Neuron (in vitro differentiated cells): ENCODE measurements around the gene IGFALS.

Experiments
- H2AFZ ChIP-seq: one replicate; pipeline ENCODE4 v1.6.1; 2013; ENCODE audit warnings: low read depth, mild to moderate bottlenecking, inconsistent platforms, low read length, moderate library complexity
- H3K27me3 ChIP-seq: one replicate; pipeline ENCODE4 v1.6.1; 2013; ENCODE audit warnings: low read length; ENCODE audit not compliant: insufficient read depth
- H3K36me3 ChIP-seq: one replicate; pipeline ENCODE4 v1.6.1; 2013; ENCODE audit warnings: low read length; ENCODE audit not compliant: insufficient read depth
- H3K4me1 ChIP-seq: one replicate; pipeline ENCODE4 v1.6.1; 2013; ENCODE audit warnings: low read length; ENCODE audit not compliant: insufficient read depth
- H3K4me3 ChIP-seq: 2 replicates; pipeline ENCODE4 v1.5.1; 2013; ENCODE audit warnings: mild to moderate bottlenecking, low read length, moderate library complexity
- H3K9me3 ChIP-seq: one replicate; pipeline ENCODE4 v1.6.1; 2013; ENCODE audit warnings: low read length

IGFALS gene

GRCh38 chr16:1757714-1758461 is 35.6 kb downstream of the IGFALS start:
- H2AFZ ChIP-seq: no peak overlapping the region
- no peak overlapping the region for H3K4me3 ChIP-seq
- no peaks in the 10 kb centered on the region for H3K27me3 ChIP-seq
- peaks cover 46% of the 10 kb centered on the region for H3K36me3 ChIP-seq
- no peaks in the 10 kb centered on the region for H3K4me1 ChIP-seq
- H3K9me3 ChIP-seq: no peaks in the 10 kb centered on the region

GRCh38 chr16:1754204-1754603 is 39.3 kb downstream of the IGFALS start:
- no peaks in the 10 kb centered on the region for H3K27me3 ChIP-seq
- H3K9me3 ChIP-seq: no peaks in the 10 kb centered on the region
- no peaks in the 10 kb centered on the region for H3K4me1 ChIP-seq
- H3K4me3 ChIP-seq: no peak overlapping the region
- H2AFZ ChIP-seq: no peak overlapping the region
- peaks cover 44% of the 10 kb centered on the region for H3K36me3 ChIP-seq

- no peaks in the 10 kb centered on the region for H3K9me3 ChIP-seq
- no peak overlapping the region for H2AFZ ChIP-seq
- H3K36me3 ChIP-seq: peaks cover 50% of the 10 kb centered on the region
- no peak overlapping the region for H3K4me3 ChIP-seq
- no peaks in the 10 kb centered on the region for H3K27me3 ChIP-seq
- H3K4me1 ChIP-seq: no peaks in the 10 kb centered on the region
Observed at GRCh38 chr16:1752853-1753252, 40.7 kb downstream of the IGFALS start.

DNA sequence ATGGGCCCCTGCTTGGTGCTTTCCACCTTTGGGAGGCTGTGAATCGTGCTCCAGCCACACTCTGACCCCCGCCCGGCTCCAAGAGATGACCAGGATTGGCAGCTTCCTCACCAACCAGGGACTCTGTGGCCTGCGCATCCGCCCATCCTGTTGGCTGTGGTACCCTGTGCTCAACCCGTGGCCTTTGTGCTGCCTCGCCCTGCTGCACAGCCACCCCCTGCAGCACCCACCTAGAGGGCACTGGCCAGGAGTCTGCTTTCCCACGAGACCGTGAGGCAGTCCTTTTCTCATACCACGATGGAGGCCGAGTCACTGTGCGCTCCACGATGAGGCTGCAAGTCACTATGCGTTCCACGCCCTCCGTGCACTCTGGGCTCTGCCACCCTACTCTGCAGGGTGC is 41.6 kb downstream of the IGFALS start:
- Histone ChIP-seq H3K9me3 (no peaks in the 10 kb centered on the region), H3K36me3 (peaks cover 59% of the 10 kb centered on the region), H3K4me1 (no peaks in the 10 kb centered on the region), H3K27me3 (no peaks in the 10 kb centered on the region), H2AFZ (no peak overlapping the region), H3K4me3 (no peak overlapping the region)

- Histone ChIP-seq H3K9me3 (no peaks in the 10 kb centered on the region), H3K4me1 (no peaks in the 10 kb centered on the region), H3K4me3 (no peak overlapping the region), H3K36me3 (peaks cover 65% of the 10 kb centered on the region), H2AFZ (no peak overlapping the region), H3K27me3 (no peaks in the 10 kb centered on the region)
Observed at GRCh38 chr16:1749152-1750117, 44.1 kb downstream of the IGFALS start.

DNA sequence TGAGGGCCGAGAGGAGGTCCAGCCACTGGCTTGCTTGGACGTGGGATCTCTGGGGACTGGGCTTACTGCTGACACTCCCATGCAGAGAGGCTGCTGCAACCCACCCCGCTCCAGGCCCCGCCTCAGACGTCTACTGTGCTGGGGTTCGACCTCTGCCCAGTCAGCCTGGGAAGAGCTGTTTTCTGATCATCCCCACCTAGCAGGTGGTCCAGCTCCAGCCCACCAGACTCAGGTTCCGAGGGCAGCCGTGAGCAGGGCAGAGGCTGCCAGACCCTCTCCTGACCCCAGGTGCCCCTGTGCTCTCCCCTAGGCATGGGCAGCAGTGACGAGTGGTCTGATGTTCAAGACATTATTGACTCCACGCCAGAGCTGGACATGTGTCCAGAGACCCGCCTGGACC is 45.6 kb downstream of the IGFALS start:
- no peaks in the 10 kb centered on the region for H3K9me3 ChIP-seq
- H3K4me1 ChIP-seq: no peaks in the 10 kb centered on the region
- peaks cover 73% of the 10 kb centered on the region for H3K36me3 ChIP-seq
- no peak overlapping the region for H3K4me3 ChIP-seq
- no peak overlapping the region for H2AFZ ChIP-seq
- H3K27me3 ChIP-seq: no peaks in the 10 kb centered on the region

GRCh38 chr16:1746693-1747195 is 46.8 kb downstream of the IGFALS start:
- Histone ChIP-seq H3K9me3 (no peaks in the 10 kb centered on the region), H3K4me1 (no peaks in the 10 kb centered on the region), H2AFZ (no peak overlapping the region), H3K4me3 (no peak overlapping the region), H3K27me3 (no peaks in the 10 kb centered on the region), H3K36me3 (peaks cover 62% of the 10 kb centered on the region)

GRCh38 chr16:1745900-1746692 is 47.4 kb downstream of the IGFALS start:
- peaks cover 57% of the 10 kb centered on the region for H3K36me3 ChIP-seq
- no peak overlapping the region for H3K4me3 ChIP-seq
- no peaks in the 10 kb centered on the region for H3K9me3 ChIP-seq
- no peaks in the 10 kb centered on the region for H3K27me3 ChIP-seq
- H2AFZ ChIP-seq: no peak overlapping the region
- no peaks in the 10 kb centered on the region for H3K4me1 ChIP-seq

DNA sequence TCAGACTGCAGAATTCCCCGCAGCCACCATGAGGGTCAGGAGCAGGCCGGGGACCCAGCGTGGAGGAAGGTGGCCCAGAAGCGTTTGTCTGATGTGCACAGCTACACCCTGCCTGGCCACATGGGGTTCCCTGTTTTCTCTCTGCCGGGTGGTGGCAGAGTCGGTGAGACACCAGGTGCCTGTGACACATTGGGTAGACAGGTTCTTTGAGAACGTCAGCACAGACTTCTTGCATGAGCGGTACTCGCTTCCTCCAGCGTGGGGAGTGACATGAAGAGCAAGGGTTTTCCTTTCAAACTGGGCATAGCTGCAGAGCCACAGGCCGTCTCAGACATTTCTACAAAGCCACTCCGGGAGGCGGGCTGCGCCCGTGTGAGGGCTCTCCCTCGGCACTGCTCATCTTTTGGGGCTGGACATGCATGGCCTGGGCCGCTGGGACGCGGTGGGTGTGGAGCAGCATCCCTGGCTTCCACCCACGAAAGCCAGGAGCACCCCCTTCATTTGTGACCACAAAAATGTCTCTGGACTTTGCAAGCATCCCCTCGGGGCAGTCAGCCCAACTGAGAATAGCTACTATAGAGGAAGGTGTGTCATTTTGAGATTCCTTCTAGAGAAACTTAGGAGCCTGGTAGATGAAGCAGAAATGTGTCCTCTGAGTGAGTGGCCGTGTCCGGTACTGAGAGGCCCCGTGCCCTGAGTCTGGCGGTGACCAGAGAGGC is 48.2 kb downstream of the IGFALS start:
- H3K9me3 ChIP-seq: no peaks in the 10 kb centered on the region
- no peaks in the 10 kb centered on the region for H3K4me1 ChIP-seq
- H3K27me3 ChIP-seq: no peaks in the 10 kb centered on the region
- peaks cover 54% of the 10 kb centered on the region for H3K36me3 ChIP-seq
- no peak overlapping the region for H3K4me3 ChIP-seq
- no peak overlapping the region for H2AFZ ChIP-seq

DNA sequence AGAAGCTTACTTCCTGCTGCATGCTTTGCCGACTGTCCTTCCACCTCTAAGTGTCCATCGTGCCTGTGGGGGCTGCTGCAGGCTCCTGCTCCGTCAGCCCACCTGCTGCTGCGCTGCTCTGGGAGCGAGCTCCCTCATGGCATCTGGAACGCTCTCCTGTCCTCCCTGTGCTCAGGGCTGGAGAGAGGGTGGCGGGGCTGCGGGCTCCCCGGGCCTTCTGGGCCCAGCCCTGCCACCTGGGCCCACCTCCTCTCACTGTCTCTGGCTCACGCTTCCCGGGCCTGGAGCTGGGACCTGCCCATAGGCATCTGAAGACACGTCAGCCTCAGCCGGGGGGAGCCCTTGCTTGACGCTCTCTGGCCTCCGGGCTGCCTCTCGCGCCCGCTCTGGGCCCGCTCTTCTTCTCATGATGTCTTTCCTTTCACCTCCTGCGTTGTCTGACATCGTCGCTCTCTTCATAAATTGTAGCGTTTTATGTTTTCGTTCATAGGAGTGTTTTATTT is 49.1 kb downstream of the IGFALS start:
- no peaks in the 10 kb centered on the region for H3K4me1 ChIP-seq
- no peaks in the 10 kb centered on the region for H3K27me3 ChIP-seq
- H2AFZ ChIP-seq: no peak overlapping the region
- no peak overlapping the region for H3K4me3 ChIP-seq
- no peaks in the 10 kb centered on the region for H3K9me3 ChIP-seq
- peaks cover 50% of the 10 kb centered on the region for H3K36me3 ChIP-seq

- Histone ChIP-seq H3K4me1 (no peaks in the 10 kb centered on the region), H3K27me3 (no peaks in the 10 kb centered on the region), H3K9me3 (no peaks in the 10 kb centered on the region), H2AFZ (no peak overlapping the region), H3K36me3 (peaks cover 42% of the 10 kb centered on the region), H3K4me3 (no peak overlapping the region)
Observed at GRCh38 chr16:1743376-1744337, 49.8 kb downstream of the IGFALS start.
